H1 (cell line): Measurements from ENCODE around the gene NR5A2. TPM values are rescaled to one million over a fixed set of nuclear protein-coding genes. Genes with fewer than 3 reads are reported as not detected.

Source experiments
- CTCF ChIA-PET: fragments of 300-600 bp; sonication (Branson Sonifier 250); formaldehyde crosslinking; loops from one replicate; lab custom pipeline; 2021; ENCODE audit not compliant: partially characterized antibody; lab: Charles Lee
- POLR2A ChIA-PET: fragments of 300-600 bp; sonication (Branson Sonifier 250); formaldehyde crosslinking; loops from one replicate; lab custom pipeline; 2021; ENCODE audit warnings: inconsistent platforms; ENCODE audit not compliant: partially characterized antibody; lab: Charles Lee
- DNase-seq, 2 experiments: peaks; one replicate each; pipeline versions ENCODE4 v3.0.0 to v3.0.0-alpha.2; 2010 to 2022; ENCODE audit warnings: low spot score in 2 of 2, low read depth in 1 of 2, mixed read lengths in 1 of 2
- FAIRE-seq: peaks from 2 replicates; lab custom pipeline; 2011; peaks lifted over from hg19 to GRCh38; lab: Jason Lieb, UNC
- H2AFZ ChIP-seq: 2 replicates; pipeline ENCODE4 v1.8.1; 2012; ENCODE audit warnings: low read length, inconsistent platforms
- H2AK5ac ChIP-seq: 2 replicates; pipeline ENCODE4 v1.6.1; 2013; ENCODE audit warnings: low read depth, low read length
- H2BK120ac ChIP-seq: replicated peaks from 2 replicates; pipeline ENCODE3; 2013; ENCODE audit warnings: low read depth, low read length, inconsistent platforms
- H2BK12ac ChIP-seq: 2 replicates; pipeline ENCODE4 v1.6.1; 2013; ENCODE audit warnings: low read depth, low read length
- H2BK15ac ChIP-seq: 2 replicates; pipeline ENCODE4 v1.6.1; 2013; ENCODE audit warnings: low read length
- H2BK20ac ChIP-seq: 2 replicates; pipeline ENCODE4 v1.6.1; 2013; ENCODE audit warnings: low read length
- H2BK5ac ChIP-seq: 2 replicates; pipeline ENCODE4 v1.6.1; 2013; ENCODE audit warnings: low read depth, low read length
- H3K14ac ChIP-seq: 2 replicates; pipeline ENCODE4 v1.6.1; 2013; ENCODE audit warnings: inconsistent platforms; ENCODE audit not compliant: insufficient read length
- H3K18ac ChIP-seq: 2 replicates; pipeline ENCODE4 v1.6.1; 2013; ENCODE audit warnings: low read length; ENCODE audit errors: extremely low read depth
- H3K23ac ChIP-seq: 2 replicates; pipeline ENCODE4 v1.6.1; 2013; ENCODE audit warnings: inconsistent platforms; ENCODE audit not compliant: insufficient read length
- H3K23me2 ChIP-seq: 2 replicates; pipeline ENCODE4 v1.6.1; 2013; ENCODE audit warnings: low read depth, low read length
- H3K27ac ChIP-seq: 2 replicates; pipeline ENCODE4 v1.6.1; 2011; ENCODE audit warnings: low read depth, low read length, inconsistent platforms
- H3K27me3 ChIP-seq, 4 experiments: replicated peaks in 1 of 4; 1 replicate in 1 of 4; 2 replicates in 3 of 4; pipeline versions ENCODE4 v1.6.1 to v1.8.1; 2011 to 2013; ENCODE audit warnings: low read length in 3 of 4, mild to moderate bottlenecking in 3 of 4, inconsistent platforms in 2 of 4, mixed read lengths in 2 of 4, moderate library complexity in 1 of 4; ENCODE audit not compliant: control insufficient read depth in 3 of 4, insufficient read depth in 3 of 4; ENCODE audit errors: extremely low read depth in 1 of 4
- H3K36me3 ChIP-seq, 4 experiments: 2 replicates each; pipeline versions ENCODE4 v1.6.1 to v1.8.1; 2011 to 2013; ENCODE audit warnings: mild to moderate bottlenecking in 4 of 4, low read length in 3 of 4, moderate library complexity in 2 of 4, control low read depth in 1 of 4, inconsistent platforms in 1 of 4; ENCODE audit not compliant: insufficient read depth in 4 of 4, control insufficient read depth in 2 of 4
- H3K4ac ChIP-seq: replicated peaks from 2 replicates; pipeline ENCODE3; 2013; ENCODE audit warnings: low read length, low read depth, mixed read lengths, inconsistent platforms; ENCODE audit not compliant: insufficient read length
- H3K4me1 ChIP-seq, 4 experiments: replicated peaks in 1 of 4; 1 replicate in 1 of 4; 2 replicates in 3 of 4; pipeline versions ENCODE4 v1.6.1 to v1.8.1; 2011 to 2013; ENCODE audit warnings: low read length in 3 of 4, inconsistent platforms in 2 of 4, mixed read lengths in 1 of 4; ENCODE audit not compliant: insufficient read depth in 4 of 4, control insufficient read depth in 3 of 4
- H3K4me2 ChIP-seq, 2 experiments: 2 replicates each; pipeline versions ENCODE4 v1.6.1 to v1.8.1; 2011 to 2013; ENCODE audit warnings: low read depth in 2 of 2, low read length in 2 of 2, control low read depth in 1 of 2, inconsistent platforms in 1 of 2, mild to moderate bottlenecking in 1 of 2; ENCODE audit not compliant: insufficient read depth in 1 of 2
- H3K4me3 ChIP-seq, 4 experiments: fragments of 200-600, 300-600 bp in 1 of 4; sonication (generic), shearing (Covaris generic), sonication (Bioruptor Twin) in 1 of 4; 2 replicates each; pipeline versions ENCODE4 v1.5.1 to v1.8.1; 2011 to 2016; ENCODE audit warnings: low read length in 4 of 4, low read depth in 3 of 4, control low read depth in 2 of 4, inconsistent platforms in 2 of 4, mild to moderate bottlenecking in 2 of 4, mixed read lengths in 1 of 4, moderate library complexity in 1 of 4; ENCODE audit not compliant: insufficient read depth in 2 of 4; ENCODE audit errors: extremely low read depth in 1 of 4
- H3K56ac ChIP-seq: replicated peaks from 2 replicates; pipeline ENCODE3; 2013; ENCODE audit warnings: low read depth, mild to moderate bottlenecking, mixed read lengths, low read length, inconsistent platforms; ENCODE audit not compliant: insufficient read length
- H3K79me1 ChIP-seq: 2 replicates; pipeline ENCODE4 v1.6.1; 2013; ENCODE audit warnings: low read depth, low read length, control low read depth
- H3K79me2 ChIP-seq, 2 experiments: 2 replicates each; pipeline versions ENCODE4 v1.6.1 to v1.8.1; 2012 to 2013; ENCODE audit warnings: low read length in 2 of 2, mild to moderate bottlenecking in 2 of 2, inconsistent platforms in 1 of 2; ENCODE audit not compliant: insufficient read depth in 2 of 2, control insufficient read depth in 1 of 2
- H3K9ac ChIP-seq, 4 experiments: replicated peaks in 1 of 4; 1 replicate in 1 of 4; 2 replicates in 3 of 4; pipeline versions ENCODE4 v1.6.1 to v1.8.1; 2011 to 2013; ENCODE audit warnings: low read depth in 3 of 4, low read length in 3 of 4, control low read depth in 2 of 4, mild to moderate bottlenecking in 2 of 4, moderate library complexity in 2 of 4, inconsistent platforms in 1 of 4; ENCODE audit errors: extremely low read depth in 1 of 4
- H3K9me3 ChIP-seq, 2 experiments: 2 replicates each; pipeline versions ENCODE4 v1.6.1 to v1.8.1; 2012 to 2013; ENCODE audit warnings: mild to moderate bottlenecking in 2 of 2, moderate library complexity in 2 of 2, control low read depth in 1 of 2, inconsistent platforms in 1 of 2, low read depth in 1 of 2, low read length in 1 of 2, mixed read lengths in 1 of 2; ENCODE audit not compliant: insufficient read depth in 2 of 2
- H4K20me1 ChIP-seq, 2 experiments: replicated peaks in 1 of 2; 2 replicates each; pipeline versions ENCODE3 to v1.8.1; 2011 to 2013; ENCODE audit warnings: inconsistent platforms in 2 of 2, low read length in 2 of 2, mild to moderate bottlenecking in 1 of 2; ENCODE audit not compliant: insufficient read depth in 2 of 2, control insufficient read depth in 1 of 2
- H4K5ac ChIP-seq: 2 replicates; pipeline ENCODE4 v1.6.1; 2013; ENCODE audit warnings: low read length, low read depth, mixed read lengths, inconsistent platforms; ENCODE audit not compliant: insufficient read length
- H4K8ac ChIP-seq: 2 replicates; pipeline ENCODE4 v1.8.0; 2013; ENCODE audit warnings: mild to moderate bottlenecking, moderate library complexity, low read length, inconsistent platforms; ENCODE audit not compliant: insufficient read depth; ENCODE audit errors: extremely low read depth
- H4K91ac ChIP-seq: replicated peaks from 2 replicates; pipeline ENCODE3; 2013; ENCODE audit warnings: low read length, mixed read lengths, inconsistent platforms; ENCODE audit not compliant: insufficient read length
- ASH2L ChIP-seq: fragments of 200-600, 300-600 bp; sonication (generic); IDR thresholded peaks from one replicate; pipeline ENCODE4 v1.7.1; 2017; ENCODE audit warnings: low read length
- CEBPB ChIP-seq: IDR thresholded peaks from 2 replicates; pipeline ENCODE4 v1.6.1; 2012; ENCODE audit warnings: low read depth, low read length
- CTBP2 ChIP-seq: IDR thresholded peaks from 2 replicates; pipeline ENCODE4 v1.7.0; 2011; ENCODE audit warnings: borderline replicate concordance, mild to moderate bottlenecking, moderate library complexity, mixed read lengths, low read length; ENCODE audit not compliant: insufficient read depth, insufficient read length
- JUN ChIP-seq: IDR thresholded peaks from 2 replicates; pipeline ENCODE4 v1.6.1; 2011; ENCODE audit warnings: low read depth, mild to moderate bottlenecking, improper control_type of control experiment, low read length
- KDM5A ChIP-seq: fragments of 200-600 bp; IDR thresholded peaks from 2 replicates; pipeline ENCODE4 v1.7.1; 2012; ENCODE audit warnings: mild to moderate bottlenecking, low read length, inconsistent platforms, mixed read lengths
- POLR2A ChIP-seq, 2 experiments: IDR thresholded peaks; 1 replicate in 1 of 2; 2 replicates in 1 of 2; pipeline ENCODE4 v1.6.1; 2011; ENCODE audit warnings: low read depth in 2 of 2, low read length in 2 of 2, mild to moderate bottlenecking in 2 of 2; ENCODE audit errors: control extremely low read depth in 1 of 2
- SAP30 ChIP-seq: fragments of 300-600 bp; sonication (generic); IDR thresholded peaks from 2 replicates; pipeline ENCODE4 v1.7.1; 2012; ENCODE audit warnings: low read length, moderate library complexity, mild to moderate bottlenecking, inconsistent platforms; ENCODE audit not compliant: insufficient read depth, insufficient replicate concordance
- SP4 ChIP-seq: IDR thresholded peaks from 2 replicates; pipeline ENCODE4 v1.6.1; 2012; ENCODE audit warnings: low read length, inconsistent platforms
- WGBS, 2 experiments: shearing (Covaris generic) in 1 of 2; methylation state at CpG; one replicate each; pipeline versions ENCODE4 v1.1.6 to v1.1.7; 2013 to 2015; ENCODE audit warnings: low lambda C conversion rate in 2 of 2, mixed read lengths in 2 of 2, inconsistent platforms in 1 of 2, low coverage in 1 of 2, missing lambda C conversion rate in 1 of 2; ENCODE audit not compliant: insufficient replicate concordance in 2 of 2, insufficient coverage in 1 of 2, insufficient read length in 1 of 2; ENCODE audit errors: extremely low coverage in 1 of 2, missing lambda C conversion rate in 1 of 2; 5-methylcytosine and 5-hydroxymethylcytosine counted together
- polyA plus RNA-seq, 7 experiments: library from polyadenylated mRNA; depleted of rRNA in 3 of 7; stranded (reverse) in 5 of 7; unstranded in 2 of 7; fragments of >200 nt in 5 of 7; fragments of 200-250 nt in 2 of 7; gene quantifications; 1 replicate in 5 of 7; 2 replicates in 1 of 7; 4 replicates in 1 of 7; pipeline versions ENCODE4 v1.2.1 to v1.2.3, GENCODE V29; 2011 to 2013; ENCODE audit warnings: missing spikeins in 2 of 7, mixed read lengths in 2 of 7
- total RNA-seq: library from RNA; stranded (reverse); fragmentation: NEBNext Ultra II Directional; extraction: Animal tissue kit (Norgen Biotek cat#: 25700); gene quantifications from 2 replicates; pipeline ENCODE4 v1.2.1, GENCODE V29; 2021

The NR5A2 gene
- total and polyA plus RNA-seq, 2 of the 8 experiments (the other 6 are each of a cell fraction or from before 2014, with no cell fraction given), result 1.7 to 11.6 TPM

- WGBS, 2 experiments, result 100% methylated on average over 2 of the region's 2 CpGs; no CpG with 5 or more reads in 1 of the 2 experiments
- H3K14ac ChIP-seq, result no peak overlapping the region
- no peak overlapping the region for H3K18ac ChIP-seq
- no peak for DNase-seq
- H3K9me3 ChIP-seq, result no peaks in the 10 kb centered on the region
- H3K23me2 ChIP-seq, result no peaks in the 10 kb centered on the region
- no peaks in the 10 kb centered on the region for H3K27me3 ChIP-seq
- no peak overlapping the region for H3K27ac ChIP-seq
- no peak overlapping the region for H3K56ac ChIP-seq
- FAIRE-seq, result no peak
- no peak overlapping the region for H3K9ac ChIP-seq
- H2BK15ac ChIP-seq, result no peak overlapping the region
- no peak overlapping the region for H4K5ac ChIP-seq
- no peaks in the 10 kb centered on the region for H3K79me2 ChIP-seq
- H3K79me1 ChIP-seq, result no peaks in the 10 kb centered on the region
- no peak overlapping the region for H3K4ac ChIP-seq
- H4K20me1 ChIP-seq, result no peaks in the 10 kb centered on the region
- H2BK5ac ChIP-seq, result no peak overlapping the region
- H2BK20ac ChIP-seq, result no peak overlapping the region
- CTCF ChIA-PET, result no interaction called here
- no peak overlapping the region for H2AFZ ChIP-seq
- no peak for TF ChIP-seq SP4
- TF ChIP-seq CEBPB, result no peak
- no peak for TF ChIP-seq ASH2L
- TF ChIP-seq SAP30, result no peak
- no peak for TF ChIP-seq KDM5A
- TF ChIP-seq CTBP2, result no peak
- TF ChIP-seq POLR2A (IDR thresholded peaks at IDR 0.05; ENCODE audit: control extremely low read depth in 1 of 2, low read depth in 2 of 2, low read length in 2 of 2), result no peak
- TF ChIP-seq JUN, result no peak
- no peak overlapping the region for H3K4me2 ChIP-seq
- H3K4me3 ChIP-seq, result no peak overlapping the region
- POLR2A ChIA-PET, result no interaction called here
- no peak overlapping the region for H3K23ac ChIP-seq
- no peak overlapping the region for H2BK120ac ChIP-seq
- H4K91ac ChIP-seq, result no peak overlapping the region
- no peak overlapping the region for H2BK12ac ChIP-seq
- no peak overlapping the region for H2AK5ac ChIP-seq
- peaks cover 0 to 6% (median under 1%) of the 10 kb centered on the region in 4 experiments; a peak in 4 of 7 replicates for H3K4me1 ChIP-seq
- H4K8ac ChIP-seq, result no peak overlapping the region
- H3K36me3 ChIP-seq, result no peaks in the 10 kb centered on the region
These were observed 106.6 kb downstream of the NR5A2 start for GRCh38 chr1:200134116-200134515.
